GM20000 (cell line): Measurements from ENCODE around the gene STXBP4.

Source experiments
- DNase-seq: peaks from one replicate; pipeline ENCODE4 v3.0.0; 2012; ENCODE audit warnings: low spot score
- TF ChIP-seq, protein P1 (sequence below): IDR thresholded peaks from 2 replicates; pipeline ENCODE4 v1.5.1; 2012; ENCODE audit warnings: mild to moderate bottlenecking, control low read depth; ENCODE audit errors: extremely low read depth, missing control alignments

STXBP4 gene

DNA sequence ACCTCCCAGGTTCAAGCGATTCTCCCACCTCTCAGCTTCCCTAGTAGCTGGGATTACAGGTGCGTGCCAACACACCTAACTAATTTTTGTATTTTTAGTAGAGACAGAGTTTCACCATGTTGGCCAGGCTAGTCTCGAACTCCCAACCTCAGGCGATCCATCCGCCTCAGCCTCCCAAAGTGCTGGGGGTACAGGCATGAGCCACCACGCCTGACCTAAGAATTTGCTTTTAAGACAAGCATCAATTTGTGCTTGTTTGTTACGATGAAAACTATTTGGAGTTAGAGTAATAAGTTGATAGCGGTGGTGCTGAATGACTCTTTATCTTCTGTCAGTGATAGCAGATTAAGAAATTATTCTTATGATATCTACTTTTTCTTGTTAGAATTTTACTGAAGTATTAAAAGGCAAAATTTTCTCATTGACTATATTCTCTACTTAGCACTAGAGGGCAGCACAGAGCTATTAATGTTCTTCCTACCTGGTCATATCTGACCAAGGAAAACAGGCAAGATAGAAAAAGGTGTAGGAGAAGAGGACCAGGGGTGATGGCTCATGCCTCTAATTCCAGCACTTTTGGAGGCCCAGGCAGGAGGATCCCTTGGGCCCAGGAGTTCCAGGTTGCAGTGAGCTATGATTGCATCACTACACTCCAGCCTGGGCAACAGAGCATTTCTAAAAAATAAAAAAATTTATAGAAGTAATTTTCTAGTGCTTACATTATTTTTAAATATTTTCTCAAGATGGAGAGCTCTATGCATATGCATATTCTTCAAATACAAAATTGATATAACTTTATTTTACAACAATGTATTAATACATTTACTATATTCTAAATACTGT lies 24.5 kb downstream of the STXBP4 start:
- DNase-seq = peak; percentile 44
- TF ChIP-seq, protein P1, sequence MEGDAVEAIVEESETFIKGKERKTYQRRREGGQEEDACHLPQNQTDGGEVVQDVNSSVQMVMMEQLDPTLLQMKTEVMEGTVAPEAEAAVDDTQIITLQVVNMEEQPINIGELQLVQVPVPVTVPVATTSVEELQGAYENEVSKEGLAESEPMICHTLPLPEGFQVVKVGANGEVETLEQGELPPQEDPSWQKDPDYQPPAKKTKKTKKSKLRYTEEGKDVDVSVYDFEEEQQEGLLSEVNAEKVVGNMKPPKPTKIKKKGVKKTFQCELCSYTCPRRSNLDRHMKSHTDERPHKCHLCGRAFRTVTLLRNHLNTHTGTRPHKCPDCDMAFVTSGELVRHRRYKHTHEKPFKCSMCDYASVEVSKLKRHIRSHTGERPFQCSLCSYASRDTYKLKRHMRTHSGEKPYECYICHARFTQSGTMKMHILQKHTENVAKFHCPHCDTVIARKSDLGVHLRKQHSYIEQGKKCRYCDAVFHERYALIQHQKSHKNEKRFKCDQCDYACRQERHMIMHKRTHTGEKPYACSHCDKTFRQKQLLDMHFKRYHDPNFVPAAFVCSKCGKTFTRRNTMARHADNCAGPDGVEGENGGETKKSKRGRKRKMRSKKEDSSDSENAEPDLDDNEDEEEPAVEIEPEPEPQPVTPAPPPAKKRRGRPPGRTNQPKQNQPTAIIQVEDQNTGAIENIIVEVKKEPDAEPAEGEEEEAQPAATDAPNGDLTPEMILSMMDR = peak; percentile 19

GRCh38 chr17:54996441-54996840 lies 27.9 kb downstream of the STXBP4 start:
- no peak for DNase-seq
- TF ChIP-seq, protein P1 = no peak

GRCh38 chr17:55002458-55002857 lies 33.9 kb downstream of the STXBP4 start:
- no peak for DNase-seq
- TF ChIP-seq, protein P1 = no peak

GRCh38 chr17:55004484-55004883 lies 35.9 kb downstream of the STXBP4 start:
- TF ChIP-seq, protein P1 = no peak
- no peak for DNase-seq

DNA sequence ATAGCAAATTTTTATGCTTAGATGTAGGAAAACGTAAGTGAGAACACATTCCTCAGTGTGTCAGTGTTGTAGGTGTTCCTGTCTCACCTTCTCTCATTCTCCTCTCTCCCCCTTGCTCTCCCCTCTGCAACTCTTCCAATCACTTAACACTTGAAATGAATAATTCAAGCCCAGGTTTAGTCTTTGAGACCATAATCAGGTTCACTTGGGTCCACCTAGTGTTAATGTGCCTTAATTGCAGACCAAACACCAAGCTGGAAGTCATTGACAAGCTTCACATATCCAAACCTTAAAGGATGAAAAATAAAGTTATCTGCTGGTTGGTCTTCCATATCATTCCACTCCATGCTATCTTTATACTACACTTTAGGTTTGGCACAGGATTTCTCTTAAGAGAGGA lies 37.0 kb downstream of the STXBP4 start:
- TF ChIP-seq, protein P1 = peak; percentile 42
- DNase-seq = peak; percentile 9

DNA sequence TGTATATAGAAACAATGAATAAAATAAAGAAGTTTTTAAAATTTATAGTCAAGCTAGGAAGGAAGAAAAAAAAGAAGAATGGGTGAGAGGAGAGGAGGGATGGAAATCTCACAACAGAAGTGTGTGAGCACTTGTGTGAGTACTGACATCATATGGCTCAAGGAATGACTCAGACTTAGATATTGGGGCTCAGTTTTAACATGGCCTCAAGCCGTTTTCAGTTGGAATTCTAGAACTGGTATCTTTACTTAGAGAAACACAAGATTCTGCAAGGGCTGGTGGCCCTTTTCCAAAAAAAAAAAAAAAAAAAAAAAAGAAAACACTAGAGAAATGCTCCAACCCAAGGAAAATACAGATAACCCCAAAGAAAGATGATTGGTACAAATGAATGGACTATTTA lies 55.1 kb downstream of the STXBP4 start:
- no peak for DNase-seq
- TF ChIP-seq, protein P1 = no peak

GRCh38 chr17:55037828-55038227 lies 69.3 kb downstream of the STXBP4 start:
- DNase-seq = peak; percentile 45
- TF ChIP-seq, protein P1 = no peak
